Measurements from ENCODE around the gene PTMA.

DNA sequence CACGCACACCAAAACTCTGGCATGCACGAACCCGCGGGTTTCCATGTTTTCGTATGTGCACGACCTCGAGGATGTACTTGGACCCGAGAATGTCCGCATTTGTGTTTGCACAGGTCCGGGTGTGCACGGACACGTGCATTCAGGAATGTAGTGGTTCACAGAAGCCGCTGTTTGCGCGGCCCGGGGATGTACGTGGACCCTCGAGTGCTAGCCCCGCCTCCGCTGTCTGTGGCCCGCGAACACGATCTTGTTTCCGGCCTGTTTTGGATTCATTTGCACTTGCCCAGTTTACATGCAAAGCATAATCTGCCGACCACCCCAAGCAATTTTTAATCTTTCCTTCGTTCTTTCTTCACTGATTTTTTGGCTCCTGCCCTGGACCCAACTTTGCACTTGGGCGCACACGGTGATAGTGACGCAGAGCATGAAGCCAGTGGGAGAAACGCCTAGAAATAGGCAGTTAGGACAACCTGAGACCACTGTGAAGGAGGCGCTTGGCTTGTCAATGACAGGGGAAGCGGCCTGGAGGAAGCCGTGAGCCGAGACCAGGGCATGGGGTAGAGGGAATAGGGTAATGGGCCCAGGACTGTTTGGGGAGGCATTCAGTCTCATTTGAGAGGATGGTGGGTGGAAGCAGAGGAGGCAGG, 45.4 kb upstream of the PTMA start:
- TF ChIP-seq, protein P1, sequence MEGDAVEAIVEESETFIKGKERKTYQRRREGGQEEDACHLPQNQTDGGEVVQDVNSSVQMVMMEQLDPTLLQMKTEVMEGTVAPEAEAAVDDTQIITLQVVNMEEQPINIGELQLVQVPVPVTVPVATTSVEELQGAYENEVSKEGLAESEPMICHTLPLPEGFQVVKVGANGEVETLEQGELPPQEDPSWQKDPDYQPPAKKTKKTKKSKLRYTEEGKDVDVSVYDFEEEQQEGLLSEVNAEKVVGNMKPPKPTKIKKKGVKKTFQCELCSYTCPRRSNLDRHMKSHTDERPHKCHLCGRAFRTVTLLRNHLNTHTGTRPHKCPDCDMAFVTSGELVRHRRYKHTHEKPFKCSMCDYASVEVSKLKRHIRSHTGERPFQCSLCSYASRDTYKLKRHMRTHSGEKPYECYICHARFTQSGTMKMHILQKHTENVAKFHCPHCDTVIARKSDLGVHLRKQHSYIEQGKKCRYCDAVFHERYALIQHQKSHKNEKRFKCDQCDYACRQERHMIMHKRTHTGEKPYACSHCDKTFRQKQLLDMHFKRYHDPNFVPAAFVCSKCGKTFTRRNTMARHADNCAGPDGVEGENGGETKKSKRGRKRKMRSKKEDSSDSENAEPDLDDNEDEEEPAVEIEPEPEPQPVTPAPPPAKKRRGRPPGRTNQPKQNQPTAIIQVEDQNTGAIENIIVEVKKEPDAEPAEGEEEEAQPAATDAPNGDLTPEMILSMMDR (conservative IDR thresholded peaks at IDR 0.05; ENCODE audit: low read depth, low read length) = no peak
- TF ChIP-seq EZH2 (IDR thresholded peaks at IDR 0.05; ENCODE audit: borderline replicate concordance, low read depth, low read length, poor library complexity, severe bottlenecking) = no peak

Measured in A673 (cell line).